Small intestine (tissue), 16 donors: ENCODE data around the gene PCDH20. TPM values are rescaled to one million over a fixed set of nuclear protein-coding genes. Genes with fewer than 3 reads are reported as not detected.

Source experiments
- DNase-seq, 2 donors: peaks; one replicate each; pipeline versions ENCODE4 v3.0.0 to v3.0.0-alpha.2; 2013
- FAIRE-seq: peaks from 2 replicates; lab custom pipeline; 2012; peaks lifted over from hg19 to GRCh38; lab: Jason Lieb, UNC
- H3K27ac ChIP-seq, 3 donors: one replicate each; pipeline ENCODE4 v1.5.1; 2013; ENCODE audit warnings: low read length in 2 of 3, mild to moderate bottlenecking in 2 of 3, control low read depth in 1 of 3, inconsistent platforms in 1 of 3, low read depth in 1 of 3, moderate library complexity in 1 of 3
- H3K27me3 ChIP-seq, 3 donors: one replicate each; pipeline ENCODE4 v1.6.1; 2013; ENCODE audit warnings: low read length in 3 of 3, inconsistent platforms in 1 of 3; ENCODE audit not compliant: control insufficient read depth in 3 of 3, insufficient read depth in 3 of 3
- H3K36me3 ChIP-seq, 3 donors: one replicate each; pipeline ENCODE4 v1.6.1; 2013; ENCODE audit warnings: low read length in 3 of 3, inconsistent platforms in 1 of 3, low read depth in 1 of 3, mild to moderate bottlenecking in 1 of 3, moderate library complexity in 1 of 3; ENCODE audit not compliant: control insufficient read depth in 3 of 3, insufficient read depth in 2 of 3
- H3K4me1 ChIP-seq, 3 donors: one replicate each; pipeline ENCODE4 v1.6.1; 2013; ENCODE audit warnings: low read length in 2 of 3, inconsistent platforms in 1 of 3, low read depth in 1 of 3, mild to moderate bottlenecking in 1 of 3, moderate library complexity in 1 of 3; ENCODE audit not compliant: control insufficient read depth in 3 of 3, insufficient read depth in 2 of 3
- H3K4me3 ChIP-seq, 3 donors: one replicate each; pipeline ENCODE4 v1.5.1; 2013; ENCODE audit warnings: low read length in 3 of 3, control low read depth in 1 of 3, inconsistent platforms in 1 of 3, low read depth in 1 of 3, mild to moderate bottlenecking in 1 of 3, moderate library complexity in 1 of 3
- H3K9me3 ChIP-seq, 2 donors: one replicate each; pipeline ENCODE4 v1.6.1; 2013; ENCODE audit warnings: low read depth in 1 of 2, low read length in 1 of 2; ENCODE audit not compliant: control insufficient read depth in 2 of 2, insufficient read depth in 1 of 2
- WGBS, 3 donors: extraction: QIAGEN DNeasy Blood & Tissue Kit; methylation state at CpG; one replicate each; pipeline ENCODE4 v1.1.7; 2013; 5-methylcytosine and 5-hydroxymethylcytosine counted together
- long read RNA-seq, 10 donors: transcript quantifications; one replicate each; lab custom pipeline, GENCODE V29; 2026
- polyA plus RNA-seq, 4 donors: library from polyadenylated mRNA; stranded (reverse) in 3 of 4; unstranded in 1 of 4; fragments of 200-250 nt in 3 of 4; fragments of 120-200 nt in 1 of 4; gene quantifications; one replicate each; pipeline versions ENCODE4 v1.2.1 to v1.2.3, GENCODE V29; 2013
- donor health status: healthy with polysubstance abuse.
- donor health status: control.
- donor health status: control.
- donor health status: Bipolar disorder and iron deficiency.
- donor health status: healthy.

Gene PCDH20
- 1 to 10 TPM in 2 of 4 donors, under 1 TPM in 1, not detected in 1; 0.27 to 5.7 (median 2.3) TPM for polyA plus RNA-seq
- long read RNA-seq, donor 1 = 0 reads
- long read RNA-seq, donor 2, full-length matches to known transcripts = 1 of 1 reads
- long read RNA-seq, donor 2, partial matches to known transcripts = 0 of 1 reads
- long read RNA-seq, donor 2, other reads (novel, unspliced or antisense) = 0 of 1 reads
- long read RNA-seq, donor 3, full-length matches to known transcripts = 2 of 2 reads
- long read RNA-seq, donor 3, partial matches to known transcripts = 0 of 2 reads
- long read RNA-seq, donor 3, other reads (novel, unspliced or antisense) = 0 of 2 reads
- long read RNA-seq, donor 4 = 0 reads
- long read RNA-seq, donor 5, full-length matches to known transcripts = 1 of 1 reads
- long read RNA-seq, donor 5, partial matches to known transcripts = 0 of 1 reads
- long read RNA-seq, donor 5, other reads (novel, unspliced or antisense) = 0 of 1 reads
- long read RNA-seq, donor 6, full-length matches to known transcripts = 3 of 3 reads
- long read RNA-seq, donor 6, partial matches to known transcripts = 0 of 3 reads
- long read RNA-seq, donor 6, other reads (novel, unspliced or antisense) = 0 of 3 reads
- long read RNA-seq, donor 7 = 0 reads
- long read RNA-seq, donor 8 = 0 reads
- long read RNA-seq, donor 9 = 0 reads
- long read RNA-seq, donor 10, full-length matches to known transcripts = 5 of 5 reads
- long read RNA-seq, donor 10, partial matches to known transcripts = 0 of 5 reads
- long read RNA-seq, donor 10, other reads (novel, unspliced or antisense) = 0 of 5 reads

GRCh38 chr13:61415749-61416148 is at the start of gene PCDH20:
TSS of gene PCDH20 (minus strand) at chr13:61415849. CDS start at chr13:61415158, 691 bp downstream.
- Histone ChIP-seq H3K9me3 (no peaks in the 10 kb centered on the region), H3K36me3 (no peaks in the 10 kb centered on the region), H3K27me3 (peaks cover 0 to 12% (median 0%) of the 10 kb centered on the region in 3 donors), H3K4me3 (peak within 1 kb of the TSS in 2 of 3 donors; percentile 35 to 62), H3K4me1 (peaks cover 0 to 6% (median 0%) of the 10 kb centered on the region in 3 donors), H3K27ac (peak within 1 kb of the TSS in 2 of 3 donors; percentile 42 to 49)
- DNase-seq = no peak
- no peak for FAIRE-seq
- WGBS, 3 donors = 12 to 30% (median 26%) methylated on average over 3 of the region's 3 CpGs

- H3K36me3 ChIP-seq = no peaks in the 10 kb centered on the region
- no peak overlapping the region for H3K4me3 ChIP-seq
- H3K4me1 ChIP-seq = no peaks in the 10 kb centered on the region
- no peak overlapping the region for H3K27ac ChIP-seq
- 57 to 64% (median 61%) methylated on average over 1 of the region's 1 CpG for WGBS, 3 donors
- DNase-seq = peak in 1 of 2 donors; percentile 31
- no peaks in the 10 kb centered on the region for H3K27me3 ChIP-seq
- H3K9me3 ChIP-seq = no peaks in the 10 kb centered on the region
- no peak for FAIRE-seq
Measured at GRCh38 chr13:61463024-61463423, 47.4 kb upstream of the PCDH20 start.

- WGBS, 3 donors = 37 to 69% (median 40%) methylated on average over 1 of the region's 1 CpG
- no peak for FAIRE-seq
Measured at GRCh38 chr13:61453121-61453520, 37.5 kb upstream of the PCDH20 start.

GRCh38 chr13:61432029-61432428 is 16.4 kb upstream of the PCDH20 start:
- WGBS, 3 donors = 76 to 94% (median 80%) methylated on average over 1 of the region's 1 CpG
- no peaks in the 10 kb centered on the region for H3K36me3 ChIP-seq
- no peak overlapping the region for H3K4me3 ChIP-seq
- H3K9me3 ChIP-seq = no peaks in the 10 kb centered on the region
- FAIRE-seq (peak; percentile 5), DNase-seq (no peak)
- no peaks in the 10 kb centered on the region for H3K4me1 ChIP-seq
- no peak overlapping the region for H3K27ac ChIP-seq
- H3K27me3 ChIP-seq = no peaks in the 10 kb centered on the region

More at GRCh38 chr13:61453121-61453520, 37.5 kb upstream of the PCDH20 start:
- no peaks in the 10 kb centered on the region for H3K36me3 ChIP-seq
- H3K4me1 ChIP-seq = no peaks in the 10 kb centered on the region
- H3K27me3 ChIP-seq = no peaks in the 10 kb centered on the region
- no peaks in the 10 kb centered on the region for H3K9me3 ChIP-seq
- DNase-seq = no peak
- no peak overlapping the region for H3K4me3 ChIP-seq
- H3K27ac ChIP-seq = no peak overlapping the region

GRCh38 chr13:61423915-61424314 is 8.3 kb upstream of the PCDH20 start:
- H3K36me3 ChIP-seq = no peaks in the 10 kb centered on the region
- no peaks in the 10 kb centered on the region for H3K27me3 ChIP-seq
- no peaks in the 10 kb centered on the region for H3K9me3 ChIP-seq
- 77 to 83% (median 81%) methylated on average over 1 of the region's 1 CpG for WGBS, 3 donors
- no peaks in the 10 kb centered on the region for H3K4me1 ChIP-seq
- no peak for FAIRE-seq
- no peak overlapping the region for H3K4me3 ChIP-seq
- no peak for DNase-seq
- no peak overlapping the region for H3K27ac ChIP-seq

GRCh38 chr13:61417086-61417570 is 1.5 kb upstream of the PCDH20 start:
- Histone ChIP-seq H3K9me3 (no peaks in the 10 kb centered on the region), H3K27me3 (peaks cover 0 to 12% (median 0%) of the 10 kb centered on the region in 3 donors), H3K4me1 (peaks cover 0 to 6% (median 0%) of the 10 kb centered on the region in 3 donors), H3K4me3 (no peak overlapping the region), H3K36me3 (no peaks in the 10 kb centered on the region), H3K27ac (no peak overlapping the region)
- 45 to 72% (median 69%) methylated on average over 5 of the region's 5 CpGs for WGBS, 3 donors
- DNase-seq (no peak), FAIRE-seq (no peak)

- 2 to 3% (median 2%) methylated on average over 30 of the region's 30 CpGs for WGBS, 3 donors
- peak overlapping the region in 2 of 3 donors; percentile 35 to 62 for H3K4me3 ChIP-seq
- peaks cover 0 to 12% (median 0%) of the 10 kb centered on the region in 3 donors for H3K27me3 ChIP-seq
- H3K36me3 ChIP-seq = no peaks in the 10 kb centered on the region
- DNase-seq (peak; percentile 85 to 93), FAIRE-seq (no peak)
- H3K9me3 ChIP-seq = no peaks in the 10 kb centered on the region
- peaks cover 0 to 6% (median 0%) of the 10 kb centered on the region in 3 donors for H3K4me1 ChIP-seq
- peak overlapping the region in 2 of 3 donors; percentile 42 to 49 for H3K27ac ChIP-seq
Measured at GRCh38 chr13:61415058-61415721, 459 bp downstream of the PCDH20 start.

GRCh38 chr13:61414686-61415057 is 977 bp downstream of the PCDH20 start:
- peak overlapping the region; percentile 13 to 62 (median 35) for H3K4me3 ChIP-seq
- no peaks in the 10 kb centered on the region for H3K9me3 ChIP-seq
- peaks cover 0 to 6% (median 0%) of the 10 kb centered on the region in 3 donors for H3K4me1 ChIP-seq
- H3K27ac ChIP-seq = peak overlapping the region in 2 of 3 donors; percentile 19 to 49
- H3K27me3 ChIP-seq = peaks cover 0 to 12% (median 0%) of the 10 kb centered on the region in 3 donors
- FAIRE-seq = no peak
- 1 to 2% (median 1%) methylated on average over 16 of the region's 16 CpGs for WGBS, 3 donors
- DNase-seq = no peak
- H3K36me3 ChIP-seq = no peaks in the 10 kb centered on the region
